Lower leg skin (tissue), 4 donors: ENCODE results near the gene TM4SF1. TPM values are rescaled to one million over a fixed set of nuclear protein-coding genes. Genes with fewer than 3 reads are reported as not detected.

Experiments used
- DNase-seq, 2 donors: peaks; one replicate each; pipeline ENCODE4 v3.0.0-alpha.2; 2019; ENCODE audit warnings: low spot score in 2 of 2
- H3K4me3 ChIP-seq: fragments of 200-600 bp; sonication (generic); 2 replicates; pipeline ENCODE4 v1.5.1; 2017; ENCODE audit warnings: mild to moderate bottlenecking, low read depth; ENCODE audit not compliant: poor library complexity, severe bottlenecking
- CTCF ChIP-seq, 3 donors: fragments of 450-650 bp; IDR thresholded peaks; one replicate each; pipeline ENCODE4 v1.5.1; 2016; ENCODE audit warnings: antibody characterized with exemption in 3 of 3, mild to moderate bottlenecking in 3 of 3, moderate library complexity in 2 of 3
- POLR2A ChIP-seq, 2 donors: fragments of 450-650 bp; IDR thresholded peaks; one replicate each; pipeline ENCODE4 v1.6.1; 2016 to 2017; ENCODE audit warnings: antibody characterized with exemption in 2 of 2, mild to moderate bottlenecking in 1 of 2, moderate library complexity in 1 of 2
- WGBS, 2 donors: methylation state at CpG; one replicate each; pipeline ENCODE4 v1.1.5; 2018; 5-methylcytosine and 5-hydroxymethylcytosine counted together
- intact Hi-C: fragments of 100-400 bp; cut with DNase I; formaldehyde crosslinking; loops from one replicate; pipeline ENCODE4 v1.15.0; 2023; ENCODE audit warnings: low total_unique reads
- total RNA-seq, 4 donors: library from RNA; depleted of rRNA; stranded (reverse); fragments of >200 nt; gene quantifications; one replicate each; pipeline ENCODE4 v1.1.0, GENCODE V29; 2016

TM4SF1 gene
- total RNA-seq, 4 donors from 2014 or later, result 24.5 to 131 (median 51.0) TPM

GRCh38 chr3:149388001-149388440 lies 10.6 kb upstream of the TM4SF1 start:
- 76 to 77% methylated on average over 8 of the region's 8 CpGs for WGBS, 2 donors
- intact Hi-C loops, result no loop called here
- DNase-seq, result no peak
- H3K4me3 ChIP-seq, result no peak overlapping the region
- TF ChIP-seq POLR2A (IDR thresholded peaks at IDR 0.05) (no peak), CTCF (IDR thresholded peaks at IDR 0.05) (no peak)

- no peak for DNase-seq
- no peak overlapping the region for H3K4me3 ChIP-seq
- 32 to 42% methylated on average over 1 of the region's 1 CpG for WGBS, 2 donors
- intact Hi-C loops, result no loop called here
- TF ChIP-seq CTCF (IDR thresholded peaks at IDR 0.05) (no peak), POLR2A (IDR thresholded peaks at IDR 0.05) (no peak)
Measured at GRCh38 chr3:149386299-149386606, 8.8 kb upstream of the TM4SF1 start.

GRCh38 chr3:149385617-149386298 lies 8.3 kb upstream of the TM4SF1 start:
- TF ChIP-seq POLR2A (IDR thresholded peaks at IDR 0.05), result no peak
- no peak for TF ChIP-seq CTCF (IDR thresholded peaks at IDR 0.05)
- DNase-seq, result no peak
- no peak overlapping the region for H3K4me3 ChIP-seq
- 85 to 88% methylated on average over 7 of the region's 7 CpGs for WGBS, 2 donors
- intact Hi-C loops, result no loop called here

GRCh38 chr3:149384911-149385321 lies 7.5 kb upstream of the TM4SF1 start:
- 56 to 84% methylated on average over 6 of the region's 6 CpGs for WGBS, 2 donors
- intact Hi-C loops, result no loop called here

GRCh38 chr3:149384167-149384566 lies 6.7 kb upstream of the TM4SF1 start:
- H3K4me3 ChIP-seq, result no peak overlapping the region
- intact Hi-C loops, result no loop called here
- TF ChIP-seq CTCF (IDR thresholded peaks at IDR 0.05) (no peak), POLR2A (IDR thresholded peaks at IDR 0.05) (no peak)
- no peak for DNase-seq

More at GRCh38 chr3:149384911-149385321, 7.5 kb upstream of the TM4SF1 start:
- TF ChIP-seq CTCF (IDR thresholded peaks at IDR 0.05) (no peak), POLR2A (IDR thresholded peaks at IDR 0.05) (no peak)
- no peak overlapping the region for H3K4me3 ChIP-seq
- DNase-seq, result no peak

GRCh38 chr3:149383703-149384102 lies 6.3 kb upstream of the TM4SF1 start:
- TF ChIP-seq POLR2A (IDR thresholded peaks at IDR 0.05) (no peak), CTCF (IDR thresholded peaks at IDR 0.05) (no peak)
- H3K4me3 ChIP-seq, result no peak overlapping the region
- no peak for DNase-seq
- intact Hi-C loops, result no loop called here
